HCT116 (cell line): Measurements from ENCODE around the gene TEX264. TPM values are rescaled to one million over a fixed set of nuclear protein-coding genes. Genes with fewer than 3 reads are reported as not detected.

Source experiments
- ATAC-seq: fragments of 200-7000 bp; cut with Tn5 transposase; 2 replicates; pipeline ENCODE4 v1.9.1; 2020; ENCODE audit warnings: mild to moderate bottlenecking, moderate library complexity
- BruUV-seq: library from RNA; stranded (reverse); fragments of 400-500 nt; replicated peaks from 2 replicates; lab custom pipeline; 2021; lab: Mats Ljungman, UMichigan
- CTCF ChIA-PET: fragments of 300-600 bp; sonication (Branson Sonifier 250); formaldehyde crosslinking; loops from one replicate; lab custom pipeline; 2021; ENCODE audit warnings: antibody characterized with exemption; lab: Charles Lee
- POLR2A ChIA-PET: fragments of 300-600, 350-600 bp; sonication (Branson Sonifier 250); formaldehyde crosslinking; loops from one replicate; lab custom pipeline; 2021; ENCODE audit warnings: antibody characterized with exemption; lab: Charles Lee
- RAD21 ChIA-PET, 2 experiments: fragments of 300-600 bp; sonication (Branson Sonifier 250); formaldehyde crosslinking; loops; one replicate each; lab custom pipeline; 2023; ENCODE audit warnings: low total read pairs in 2 of 2; ENCODE audit not compliant: uncharacterized antibody in 2 of 2, unreplicated experiment in 2 of 2, low non-redundant PET in 1 of 2; lab: Charles Lee
- DNase-seq: peaks from one replicate; pipeline ENCODE4 v3.0.0-alpha.2; 2010; ENCODE audit warnings: low read depth, low spot score
- H2AFZ ChIP-seq: fragments of 200-600 bp; shearing (Covaris generic), sonication (generic); 2 replicates; pipeline ENCODE4 v1.6.1; 2017; ENCODE audit warnings: low read depth, mixed run types, mixed read lengths, antibody characterized with exemption, low read length; ENCODE audit not compliant: poor library complexity, severe bottlenecking
- H3K27ac ChIP-seq: 2 replicates; pipeline ENCODE4 v1.5.1; 2012; ENCODE audit warnings: low read depth, low read length
- H3K27me3 ChIP-seq: fragments of 200-600 bp; sonication (generic); 2 replicates; pipeline ENCODE4 v1.6.1; 2016; ENCODE audit warnings: mixed run types, low read length, mixed read lengths; ENCODE audit not compliant: insufficient read depth
- H3K36me3 ChIP-seq, 2 experiments: fragments of 200-500 bp in 1 of 2; fragments of 200-600 bp in 1 of 2; sonication (Bioruptor generic) in 1 of 2; sonication (generic) in 1 of 2; 2 replicates each; pipeline versions ENCODE4 v1.5.1 to v1.6.1; 2014 to 2016; ENCODE audit warnings: low read length in 2 of 2, inconsistent platforms in 1 of 2, mixed read lengths in 1 of 2, mixed run types in 1 of 2; ENCODE audit not compliant: insufficient read depth in 2 of 2, control insufficient read depth in 1 of 2
- H3K4me1 ChIP-seq, 2 experiments: fragments of 200-600 bp in 1 of 2; sonication (generic) in 1 of 2; 2 replicates each; pipeline versions ENCODE4 v1.5.1 to v1.6.1; 2012 to 2017; ENCODE audit warnings: low read length in 2 of 2, inconsistent platforms in 1 of 2, mild to moderate bottlenecking in 1 of 2, mixed read lengths in 1 of 2, mixed run types in 1 of 2, moderate library complexity in 1 of 2; ENCODE audit not compliant: insufficient read depth in 2 of 2, control insufficient read depth in 1 of 2
- H3K4me2 ChIP-seq: fragments of 200-600 bp; sonication (generic); 2 replicates; pipeline ENCODE4 v1.6.1; 2017; ENCODE audit warnings: mixed run types, low read length, mixed read lengths
- H3K4me3 ChIP-seq, 2 experiments: fragments of 200-600 bp in 1 of 2; sonication (generic) in 1 of 2; replicated peaks in 1 of 2; 2 replicates each; pipeline ENCODE4 v1.5.1; 2011 to 2016; ENCODE audit warnings: low read length in 2 of 2, control low read depth in 1 of 2, low read depth in 1 of 2, mild to moderate bottlenecking in 1 of 2, mixed read lengths in 1 of 2, mixed run types in 1 of 2
- H3K79me2 ChIP-seq: fragments of 200-600 bp; sonication (generic); 2 replicates; pipeline ENCODE4 v1.6.1; 2017; ENCODE audit warnings: mild to moderate bottlenecking, mixed run types, low read length, moderate library complexity, mixed read lengths; ENCODE audit not compliant: insufficient read depth
- H3K9ac ChIP-seq: fragments of 200-600 bp; sonication (generic); 2 replicates; pipeline ENCODE4 v1.6.1; 2016; ENCODE audit warnings: low read length, mixed read lengths
- H3K9me2 ChIP-seq: fragments of 200-600 bp; sonication (generic), shearing (Covaris generic); 2 replicates; pipeline ENCODE4 v1.6.1; 2017; ENCODE audit warnings: mixed run types, mild to moderate bottlenecking, moderate library complexity; ENCODE audit not compliant: insufficient read depth
- H3K9me3 ChIP-seq, 2 experiments: fragments of 200-500 bp in 1 of 2; fragments of 200-600 bp in 1 of 2; sonication (Bioruptor generic) in 1 of 2; sonication (generic) in 1 of 2; 2 replicates each; pipeline ENCODE4 v1.6.1; 2014 to 2017; ENCODE audit warnings: low read length in 2 of 2, mixed read lengths in 2 of 2, inconsistent platforms in 1 of 2, low read depth in 1 of 2, mild to moderate bottlenecking in 1 of 2, mixed run types in 1 of 2, moderate library complexity in 1 of 2; ENCODE audit not compliant: control insufficient read depth in 1 of 2, insufficient read depth in 1 of 2
- H4K20me1 ChIP-seq: fragments of 200-600 bp; sonication (generic), shearing (Covaris generic); 2 replicates; pipeline ENCODE4 v1.6.1; 2017; ENCODE audit warnings: mixed run types, mild to moderate bottlenecking, moderate library complexity; ENCODE audit not compliant: insufficient read depth
- TCF7L2 ChIP-seq: IDR thresholded peaks from 2 replicates; pipeline ENCODE4 v1.7.0; 2011; ENCODE audit warnings: borderline replicate concordance, inconsistent platforms; ENCODE audit not compliant: insufficient read depth, insufficient read length; ENCODE audit errors: extremely low read depth
- YY1 ChIP-seq: IDR thresholded peaks from 2 replicates; pipeline ENCODE4 v1.6.1; 2011; ENCODE audit warnings: low read length, low read depth, moderate library complexity, mild to moderate bottlenecking; ENCODE audit not compliant: insufficient replicate concordance; ENCODE audit errors: extremely low read depth
- ZFX ChIP-seq: fragments of 450-650 bp; IDR thresholded peaks from 2 replicates; pipeline ENCODE4 v1.6.1; 2017
- intact Hi-C: fragments of 100-400 bp; cut with micrococcal nuclease; formaldehyde crosslinking; loops from 2 replicates; pipeline ENCODE4 v1.10.0; 2022
- total RNA-seq: library from RNA; stranded (reverse); gene quantifications from one replicate; pipeline ENCODE4 v1.2.1, GENCODE V29; 2021; ENCODE audit not compliant: unreplicated experiment
- TF ChIP-seq, protein P1 (sequence below): IDR thresholded peaks from 2 replicates; pipeline ENCODE4 v1.6.1; 2012
- TF ChIP-seq, protein P2 (sequence below): IDR thresholded peaks from 2 replicates; pipeline ENCODE4 v1.6.1; 2012; ENCODE audit warnings: low read depth

Gene TEX264
- total RNA-seq, 1 experiment from 2014 or later: 36.0 TPM

DNA sequence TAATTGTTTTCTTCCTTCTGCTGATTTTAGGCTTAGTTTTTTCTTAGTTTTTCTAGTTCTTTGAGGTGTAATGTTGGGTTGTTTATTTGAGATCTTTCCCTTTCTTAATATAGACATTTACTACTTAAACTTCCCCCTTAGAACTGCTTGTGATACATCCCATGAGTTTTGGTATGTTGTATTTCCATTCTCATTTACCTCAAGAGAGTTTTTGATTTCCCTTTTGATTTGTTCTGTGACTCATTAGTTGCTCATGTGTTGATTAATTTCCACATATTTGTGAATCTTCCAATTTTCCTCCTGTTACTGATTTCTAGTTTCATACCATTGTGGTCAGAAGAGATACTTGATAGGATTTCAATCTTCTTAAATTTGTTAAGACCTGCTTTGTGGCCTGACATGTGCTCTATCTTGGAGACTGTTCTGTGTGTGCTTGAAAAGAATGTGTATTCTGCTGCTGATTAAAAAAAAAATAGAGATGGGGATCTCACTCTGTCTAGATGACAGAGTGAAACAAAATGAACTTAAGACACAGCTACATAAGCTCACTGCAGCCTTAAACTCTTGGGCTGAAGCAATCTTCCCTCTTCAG is 58.1 kb downstream of the TEX264 start:
- H3K36me3 ChIP-seq: no peaks in the 10 kb centered on the region
- no peak overlapping the region for H3K4me2 ChIP-seq
- POLR2A ChIA-PET: no interaction called here
- no peak overlapping the region for H3K4me3 ChIP-seq
- ATAC-seq (no peak), DNase-seq (no peak)
- intact Hi-C loops: no loop called here
- RAD21 ChIA-PET: no interaction called here
- no peak overlapping the region for H3K27ac ChIP-seq
- H4K20me1 ChIP-seq: no peaks in the 10 kb centered on the region
- no peaks in the 10 kb centered on the region for H3K27me3 ChIP-seq
- H3K4me1 ChIP-seq: no peaks in the 10 kb centered on the region
- no TSS peak for BruUV-seq
- TF ChIP-seq, protein P1, sequence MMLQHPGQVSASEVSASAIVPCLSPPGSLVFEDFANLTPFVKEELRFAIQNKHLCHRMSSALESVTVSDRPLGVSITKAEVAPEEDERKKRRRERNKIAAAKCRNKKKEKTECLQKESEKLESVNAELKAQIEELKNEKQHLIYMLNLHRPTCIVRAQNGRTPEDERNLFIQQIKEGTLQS: no peak
- H3K9ac ChIP-seq: no peak overlapping the region
- CTCF ChIA-PET: interaction anchor here (3.8 kb wide), 1 partner anchor 11 kb away, joined by 20 read pairs; no protein-coding TSS in a partner anchor
- no peaks in the 10 kb centered on the region for H3K9me3 ChIP-seq
- H3K9me2 ChIP-seq: no peaks in the 10 kb centered on the region
- H3K79me2 ChIP-seq: no peaks in the 10 kb centered on the region
- no peak overlapping the region for H2AFZ ChIP-seq

DNA sequence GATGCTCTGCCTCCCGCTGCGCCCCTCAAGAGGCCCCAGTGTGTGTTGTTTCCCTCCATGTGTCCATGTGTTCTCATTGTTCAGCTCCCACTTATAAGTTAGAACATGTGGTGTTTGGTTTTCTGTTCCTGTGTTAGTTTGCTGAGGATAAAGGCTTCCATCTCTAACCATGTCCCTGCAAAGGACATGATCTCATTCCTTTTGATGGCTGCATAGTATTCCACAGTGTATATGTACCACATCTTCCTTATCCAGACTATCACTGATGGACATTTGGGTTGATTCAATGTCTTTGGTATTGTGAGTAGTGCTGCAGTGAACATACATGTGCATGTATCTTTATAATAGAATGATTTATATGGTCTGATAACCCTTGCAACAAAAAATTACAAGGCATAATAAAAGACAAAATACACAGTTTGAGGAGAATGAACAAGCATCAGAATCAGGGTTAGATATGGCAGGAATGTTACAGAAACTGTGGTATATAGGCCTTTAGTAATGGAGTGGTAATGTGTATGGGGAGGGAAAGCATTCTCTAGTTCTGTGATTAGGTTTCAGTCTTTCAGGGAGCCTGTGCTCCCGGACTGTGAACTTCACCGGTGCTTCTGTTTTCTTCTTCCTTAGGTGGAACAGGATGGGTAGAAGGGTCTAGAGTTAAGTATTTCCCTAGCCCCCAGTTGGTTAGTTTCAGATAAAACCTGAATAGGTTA is 63.0 kb downstream of the TEX264 start:
- H2AFZ ChIP-seq: no peak overlapping the region
- no peak for ATAC-seq

More for the DNA sequence above, 63.0 kb downstream of the TEX264 start:
- RAD21 ChIA-PET: no interaction called here
- CTCF ChIA-PET: no interaction called here
- intact Hi-C loops: no loop called here
- no peak for TF ChIP-seq TCF7L2
- TF ChIP-seq YY1: no peak
- TF ChIP-seq, protein P2, sequence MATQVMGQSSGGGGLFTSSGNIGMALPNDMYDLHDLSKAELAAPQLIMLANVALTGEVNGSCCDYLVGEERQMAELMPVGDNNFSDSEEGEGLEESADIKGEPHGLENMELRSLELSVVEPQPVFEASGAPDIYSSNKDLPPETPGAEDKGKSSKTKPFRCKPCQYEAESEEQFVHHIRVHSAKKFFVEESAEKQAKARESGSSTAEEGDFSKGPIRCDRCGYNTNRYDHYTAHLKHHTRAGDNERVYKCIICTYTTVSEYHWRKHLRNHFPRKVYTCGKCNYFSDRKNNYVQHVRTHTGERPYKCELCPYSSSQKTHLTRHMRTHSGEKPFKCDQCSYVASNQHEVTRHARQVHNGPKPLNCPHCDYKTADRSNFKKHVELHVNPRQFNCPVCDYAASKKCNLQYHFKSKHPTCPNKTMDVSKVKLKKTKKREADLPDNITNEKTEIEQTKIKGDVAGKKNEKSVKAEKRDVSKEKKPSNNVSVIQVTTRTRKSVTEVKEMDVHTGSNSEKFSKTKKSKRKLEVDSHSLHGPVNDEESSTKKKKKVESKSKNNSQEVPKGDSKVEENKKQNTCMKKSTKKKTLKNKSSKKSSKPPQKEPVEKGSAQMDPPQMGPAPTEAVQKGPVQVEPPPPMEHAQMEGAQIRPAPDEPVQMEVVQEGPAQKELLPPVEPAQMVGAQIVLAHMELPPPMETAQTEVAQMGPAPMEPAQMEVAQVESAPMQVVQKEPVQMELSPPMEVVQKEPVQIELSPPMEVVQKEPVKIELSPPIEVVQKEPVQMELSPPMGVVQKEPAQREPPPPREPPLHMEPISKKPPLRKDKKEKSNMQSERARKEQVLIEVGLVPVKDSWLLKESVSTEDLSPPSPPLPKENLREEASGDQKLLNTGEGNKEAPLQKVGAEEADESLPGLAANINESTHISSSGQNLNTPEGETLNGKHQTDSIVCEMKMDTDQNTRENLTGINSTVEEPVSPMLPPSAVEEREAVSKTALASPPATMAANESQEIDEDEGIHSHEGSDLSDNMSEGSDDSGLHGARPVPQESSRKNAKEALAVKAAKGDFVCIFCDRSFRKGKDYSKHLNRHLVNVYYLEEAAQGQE: no peak
- TF ChIP-seq ZFX: no peak
- H3K9me3 ChIP-seq: no peaks in the 10 kb centered on the region
- no peak overlapping the region for H3K4me2 ChIP-seq
- BruUV-seq: no TSS peak
- no peak overlapping the region for H3K27ac ChIP-seq
- no peak overlapping the region for H3K4me3 ChIP-seq
- no peaks in the 10 kb centered on the region for H4K20me1 ChIP-seq
- H3K79me2 ChIP-seq: no peaks in the 10 kb centered on the region
- no peaks in the 10 kb centered on the region for H3K4me1 ChIP-seq
- H3K27me3 ChIP-seq: 0 out of 2 replicates have a peak, but pooled peaks cover 6% of the 10 kb centered on the region
- POLR2A ChIA-PET: no interaction called here
- no peaks in the 10 kb centered on the region for H3K36me3 ChIP-seq
- H3K9ac ChIP-seq: no peak overlapping the region
- H3K9me2 ChIP-seq: no peaks in the 10 kb centered on the region
- no peak for DNase-seq
